GM19467 (cell line): ENCODE measurements around the gene MTRFR.
A peak's percentile ranks its signal among the peaks of the same experiment; 100 is the strongest.

ENCODE experiments used
- ATAC-seq: cut with Tn5 transposase; IDR thresholded peaks from one replicate; pipeline ENCODE4 v1.9.1; 2021; ENCODE audit warnings: mild to moderate bottlenecking, moderate library complexity; ENCODE audit not compliant: unreplicated experiment

Gene MTRFR

DNA sequence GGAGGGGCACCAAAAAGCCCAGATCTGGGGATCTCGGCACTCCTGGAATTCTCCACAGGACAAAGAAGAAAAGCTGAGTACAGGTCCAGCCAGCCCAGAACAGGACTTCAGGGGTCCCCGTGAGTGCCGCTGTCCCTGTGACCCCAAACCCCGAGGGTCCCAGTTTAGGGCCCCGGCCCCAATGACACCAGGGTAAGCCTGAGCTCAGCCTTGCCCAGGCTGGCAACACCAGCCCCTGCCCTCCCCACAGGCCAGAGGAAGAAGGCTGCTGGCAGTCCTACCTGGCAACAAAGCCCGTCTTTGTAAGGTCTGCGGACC lies 36.6 kb downstream of the MTRFR start:
- no peak for ATAC-seq

DNA sequence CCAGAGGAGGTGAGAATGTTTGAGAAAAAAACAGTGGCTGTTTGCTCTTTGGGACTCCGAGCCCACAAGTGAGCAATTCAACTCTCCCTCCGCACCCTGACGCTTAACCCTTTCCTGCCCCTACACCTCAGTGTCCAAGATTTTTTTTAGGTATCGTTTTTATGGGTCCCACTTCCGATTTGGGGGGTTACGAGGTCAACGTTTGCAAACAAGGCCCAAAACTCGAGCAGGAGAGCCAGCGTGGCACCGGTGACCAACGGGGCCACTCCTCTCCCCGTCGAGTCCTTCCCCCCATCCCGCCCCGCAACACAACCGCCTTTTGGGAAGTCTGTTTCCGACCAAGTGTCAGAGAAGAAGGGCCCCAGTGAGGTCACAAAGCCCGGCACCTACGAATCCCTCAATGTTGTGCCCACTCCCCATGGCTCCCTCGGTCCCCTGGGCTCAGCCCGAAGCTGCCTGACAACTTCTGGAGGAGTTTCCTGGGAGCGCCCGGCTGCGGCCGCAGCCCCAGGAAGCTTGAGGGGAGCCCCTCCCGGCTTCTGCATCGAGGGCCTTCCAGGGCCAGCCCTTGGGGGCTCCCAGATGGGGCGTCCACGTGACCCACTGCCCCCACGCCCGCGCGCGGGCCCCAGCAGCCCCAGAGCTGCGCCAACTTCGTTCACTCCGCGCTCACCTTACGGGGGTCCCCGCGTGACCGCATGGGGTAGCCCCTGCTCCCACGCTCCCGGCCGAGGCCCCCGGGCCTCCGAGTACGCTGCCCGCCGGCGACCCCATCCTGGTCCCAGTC lies 37.2 kb downstream of the MTRFR start:
- no peak for ATAC-seq

DNA sequence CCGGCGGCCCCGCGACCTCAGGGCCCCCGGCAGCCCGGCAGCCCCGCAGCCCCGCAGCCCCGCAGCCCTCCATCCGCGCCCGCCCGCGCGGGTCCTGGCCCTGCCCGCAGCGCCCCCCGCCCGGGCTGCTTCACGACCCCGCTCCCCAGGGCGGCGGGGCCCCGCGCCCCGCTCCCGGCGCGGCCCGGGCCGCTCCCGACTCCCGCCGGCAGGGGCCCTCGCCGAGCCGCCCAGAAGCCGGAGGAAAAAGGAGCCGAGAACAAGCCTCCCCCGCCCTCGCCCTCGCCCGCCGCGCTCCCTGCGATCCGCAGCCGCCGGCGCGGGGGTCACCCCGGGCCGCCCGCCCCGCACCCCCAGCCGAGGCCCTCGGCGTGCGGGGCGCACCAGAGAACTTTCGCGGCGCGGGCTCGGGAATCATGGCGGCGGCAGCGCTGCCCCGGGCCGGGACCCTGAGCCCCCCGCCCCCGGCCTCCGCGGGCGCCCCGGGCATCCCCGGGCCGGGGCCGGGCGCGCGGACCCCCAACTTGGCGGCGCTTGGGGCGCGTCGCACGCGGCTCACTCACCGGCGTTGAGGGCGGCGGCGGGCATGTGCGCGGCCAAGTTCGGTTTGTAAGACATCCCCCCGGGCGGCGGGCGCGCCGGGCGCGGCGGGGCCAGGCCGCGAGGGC lies 37.9 kb downstream of the MTRFR start:
- peak; percentile 56 for ATAC-seq

DNA sequence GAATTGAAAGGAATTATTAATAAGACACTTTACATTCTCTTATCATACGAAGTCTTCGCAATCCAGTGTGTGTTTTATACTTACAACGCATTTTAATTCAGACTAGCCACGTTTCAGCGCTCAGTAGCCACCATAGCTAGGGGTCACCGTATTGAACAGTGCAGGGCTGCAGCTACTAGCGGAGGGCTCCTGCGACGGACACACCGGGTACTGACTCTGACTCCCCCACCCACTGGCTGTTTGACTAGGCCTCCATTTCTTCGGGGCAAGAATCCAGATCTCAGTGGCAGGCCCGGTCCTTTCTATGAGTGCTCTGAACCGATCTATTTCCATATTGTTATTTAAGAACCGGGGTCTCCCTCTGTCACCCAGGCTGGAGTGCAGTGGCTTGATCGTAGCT lies 39.9 kb downstream of the MTRFR start:
- no peak for ATAC-seq

DNA sequence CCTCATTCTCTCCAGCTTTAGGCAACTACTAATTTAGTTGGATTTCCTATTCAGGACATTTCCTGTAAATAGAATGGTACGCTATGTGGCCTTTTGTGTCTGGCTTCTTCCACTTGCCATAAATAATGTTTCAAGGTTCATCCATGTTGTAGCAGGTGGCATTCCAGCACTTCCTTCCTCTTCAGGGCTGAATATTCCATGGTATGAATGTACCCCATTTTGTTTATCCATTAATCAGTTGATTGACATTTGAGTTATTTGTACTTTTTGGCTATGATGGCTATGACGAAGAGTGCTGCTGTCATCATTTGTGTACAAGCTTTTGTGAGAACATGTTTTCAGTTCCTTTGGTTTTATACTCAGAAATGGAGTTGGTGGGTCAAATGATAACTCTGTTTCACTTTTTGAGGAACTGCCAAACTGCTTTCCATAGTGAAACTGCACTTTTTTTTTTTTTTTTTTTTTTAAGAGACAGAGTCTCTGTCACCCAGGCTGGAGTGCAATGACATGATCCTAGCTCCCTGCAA lies 44.9 kb downstream of the MTRFR start:
- no peak for ATAC-seq

DNA sequence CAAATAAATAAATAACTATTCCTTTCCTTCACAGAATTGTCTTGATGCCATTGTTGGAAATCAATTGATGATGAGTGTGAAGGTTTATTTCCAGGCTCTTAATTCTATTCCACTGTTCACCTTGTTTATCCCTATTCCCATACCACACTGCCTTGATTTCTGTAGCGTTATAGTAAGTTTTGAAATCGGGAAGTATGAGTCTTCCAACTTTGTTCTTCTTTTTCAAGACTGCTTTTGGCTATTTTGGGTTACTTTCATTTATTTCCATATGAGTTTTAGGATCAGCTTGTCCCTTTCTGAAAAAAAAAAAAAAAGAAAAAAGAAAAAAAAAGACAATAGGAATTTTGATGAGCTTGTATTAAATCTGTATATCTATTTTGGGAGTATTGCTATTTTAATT lies 47.7 kb downstream of the MTRFR start:
- no peak for ATAC-seq

DNA sequence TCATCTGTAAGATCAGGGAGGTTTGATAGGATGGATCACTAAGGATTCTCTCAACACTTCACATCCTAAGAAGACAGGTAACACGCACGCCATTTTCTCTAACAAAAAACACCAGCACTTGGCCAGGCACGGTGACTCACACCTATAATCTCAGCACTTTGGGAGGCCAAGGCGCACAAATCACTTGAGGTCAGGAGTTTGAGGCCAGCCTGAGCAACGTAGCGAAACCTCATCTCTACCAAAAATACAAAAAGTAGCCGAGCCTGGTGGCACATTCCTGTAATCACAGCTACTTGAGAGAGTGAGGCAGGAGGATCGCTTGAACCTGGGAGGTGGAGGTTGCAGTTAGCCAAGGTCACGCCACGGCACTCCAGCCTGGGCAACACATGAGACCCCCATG lies 48.9 kb downstream of the MTRFR start:
- no peak for ATAC-seq

DNA sequence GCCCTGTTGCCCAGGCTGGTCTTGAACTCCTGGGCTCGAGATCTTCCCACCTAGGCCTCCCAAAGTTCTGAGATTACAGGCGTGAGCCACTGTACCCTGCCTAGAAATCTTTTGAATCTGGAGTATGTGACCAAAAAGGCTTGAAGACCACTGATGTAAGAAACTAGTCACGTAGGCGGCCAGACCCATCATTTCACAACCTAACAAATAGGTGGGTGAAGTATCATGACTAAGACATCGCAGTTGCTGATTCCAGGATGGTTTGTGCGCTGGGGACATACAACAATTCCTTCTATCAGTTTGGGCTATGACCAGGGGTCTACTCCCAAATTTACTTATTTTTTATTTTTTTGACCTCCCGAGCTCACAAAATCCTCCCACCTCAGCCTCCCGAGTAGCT lies 50.2 kb downstream of the MTRFR start:
- ATAC-seq = no peak

DNA sequence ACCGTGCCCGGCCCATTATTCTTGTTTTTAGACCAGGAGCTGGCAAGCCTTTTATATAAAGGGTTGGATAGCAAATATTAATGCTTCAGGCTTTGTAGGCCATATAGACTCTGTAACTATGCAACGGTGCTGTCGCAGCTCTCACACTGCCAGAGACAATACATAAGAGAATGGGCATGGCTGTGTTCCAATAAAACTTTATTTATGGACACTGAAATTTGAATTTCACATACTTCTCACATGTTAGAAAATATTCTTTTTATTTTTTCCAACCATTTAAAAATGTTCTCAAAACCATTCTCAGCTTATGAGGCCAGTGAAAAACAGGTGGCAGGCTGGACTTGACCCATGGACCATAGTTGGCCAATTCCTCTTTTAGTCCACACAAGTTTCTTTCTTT lies 51.4 kb downstream of the MTRFR start:
- no peak for ATAC-seq

DNA sequence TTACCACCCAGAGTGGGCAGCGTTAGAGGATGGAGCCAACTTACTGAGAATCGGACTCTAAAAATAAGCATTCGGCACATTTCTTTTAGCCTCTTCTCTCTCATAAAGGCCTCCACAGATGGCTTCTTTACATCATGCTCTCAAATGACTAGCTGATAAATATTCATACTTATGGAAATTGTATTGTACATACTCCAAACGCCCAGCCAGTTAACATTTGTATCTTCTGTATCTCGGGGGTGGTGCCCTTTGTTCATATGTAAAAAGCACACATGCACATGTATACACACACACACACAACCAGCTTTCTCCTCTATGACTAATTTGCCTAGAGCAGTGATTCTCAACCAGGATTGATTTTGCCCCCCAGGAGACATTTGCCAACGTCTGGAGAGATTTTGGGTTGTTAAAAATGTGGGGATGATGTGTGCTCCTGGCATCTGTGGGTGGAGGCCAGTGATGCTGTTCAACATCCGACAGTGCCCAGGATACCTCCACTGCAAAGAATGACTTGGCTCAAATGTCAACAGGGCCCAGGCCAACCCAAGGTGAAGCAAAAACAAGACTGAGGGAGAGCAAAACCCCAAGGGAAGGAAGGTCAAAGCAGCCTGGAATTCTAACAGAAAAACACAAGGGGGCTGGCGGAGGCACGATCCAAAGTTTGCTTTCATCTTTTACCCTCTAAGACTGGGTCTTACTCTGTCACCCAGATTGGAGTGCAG lies 53.6 kb downstream of the MTRFR start:
- ATAC-seq = no peak

DNA sequence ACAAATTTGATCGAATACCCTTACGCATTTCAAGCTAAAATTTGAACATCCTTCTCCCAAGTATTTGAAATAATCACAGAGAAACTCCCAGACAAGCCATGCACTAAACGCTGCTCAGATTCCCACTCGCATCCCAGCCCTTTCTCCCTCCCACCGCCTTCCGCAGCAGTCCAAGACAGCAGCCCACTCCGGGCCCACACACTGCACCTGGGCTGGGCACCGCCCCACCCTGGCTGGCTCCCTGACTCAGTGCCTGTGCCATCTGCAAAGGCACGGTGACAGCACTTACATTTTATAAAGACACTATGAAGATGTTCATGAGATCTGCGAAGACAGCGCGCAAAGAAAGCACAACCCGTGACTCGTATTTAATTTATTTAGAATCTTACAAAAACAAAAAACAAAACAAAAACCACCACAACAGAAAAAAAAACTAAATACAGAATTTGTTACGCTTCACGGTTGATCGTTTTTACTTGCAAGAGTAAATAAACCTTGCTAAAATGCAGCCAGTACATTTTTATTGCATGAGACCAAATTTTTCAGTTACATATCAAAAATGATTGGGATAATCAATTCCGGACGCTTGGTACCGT lies 55.6 kb downstream of the MTRFR start:
- no peak for ATAC-seq

DNA sequence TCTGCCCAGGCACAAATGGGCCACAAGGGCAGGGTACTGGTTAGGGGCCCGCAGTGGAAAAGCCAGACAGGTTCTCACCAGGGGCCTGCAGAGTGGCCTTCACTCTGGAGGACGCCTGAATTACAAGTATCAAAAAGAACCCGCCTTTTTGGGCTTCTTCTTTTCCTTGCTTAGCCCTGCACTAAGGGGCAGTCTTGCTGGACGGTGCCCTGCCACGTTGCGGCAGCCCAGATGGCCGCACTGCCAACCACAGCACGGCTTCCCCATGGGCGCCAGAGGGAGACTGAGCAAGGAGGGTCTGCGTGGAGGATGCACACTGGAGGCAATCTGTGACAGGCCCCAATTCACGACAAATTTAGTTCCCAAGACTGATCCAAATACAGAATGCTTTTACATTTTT lies 56.7 kb downstream of the MTRFR start:
- ATAC-seq = no peak

DNA sequence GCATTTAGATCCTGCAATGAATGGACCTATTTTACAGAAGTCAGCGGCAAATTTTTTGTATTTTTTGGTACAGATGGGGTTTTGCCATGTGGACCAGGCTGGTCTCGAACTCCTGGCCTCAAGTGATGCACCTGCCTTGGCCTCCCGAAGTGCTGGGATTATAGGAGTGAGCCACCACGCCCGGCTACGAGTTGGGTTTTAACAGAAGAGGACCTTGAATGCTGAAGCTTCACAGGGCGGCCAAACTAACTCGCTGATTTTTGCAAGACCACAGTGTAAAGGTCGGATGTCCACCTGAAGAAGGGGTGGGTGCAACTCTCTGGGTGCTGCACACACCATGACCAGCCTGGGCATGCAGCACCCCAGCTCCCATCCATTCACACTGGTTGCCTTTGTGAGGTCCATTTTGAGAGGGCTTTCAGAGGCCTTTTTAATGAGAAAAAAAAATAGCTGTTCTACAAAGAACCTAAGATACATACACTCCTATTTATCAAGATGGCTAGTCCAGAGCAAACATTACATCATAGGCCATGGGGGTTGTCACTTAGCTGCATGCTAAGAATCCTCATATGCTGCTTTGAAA lies 60.0 kb downstream of the MTRFR start:
- ATAC-seq = no peak

DNA sequence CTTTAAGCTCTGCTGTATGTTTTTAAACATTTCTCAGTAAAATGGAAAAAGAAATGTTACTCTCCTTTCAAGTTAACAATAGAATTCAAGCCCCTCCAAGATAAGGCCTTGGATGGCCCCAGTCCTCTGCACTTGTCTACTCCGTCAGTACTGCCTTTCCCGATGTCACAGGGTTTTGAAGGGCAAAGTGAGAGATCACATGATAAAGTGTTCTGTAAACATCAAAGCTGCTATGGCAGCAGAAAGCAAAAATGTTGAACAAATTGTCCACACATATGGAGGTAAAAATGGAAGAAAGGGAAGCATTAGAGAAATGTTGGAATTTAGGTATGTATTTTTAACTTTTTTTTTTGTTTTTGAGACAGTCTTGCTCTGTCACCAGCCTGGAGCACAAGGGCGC lies 71.9 kb downstream of the MTRFR start:
- no peak for ATAC-seq

DNA sequence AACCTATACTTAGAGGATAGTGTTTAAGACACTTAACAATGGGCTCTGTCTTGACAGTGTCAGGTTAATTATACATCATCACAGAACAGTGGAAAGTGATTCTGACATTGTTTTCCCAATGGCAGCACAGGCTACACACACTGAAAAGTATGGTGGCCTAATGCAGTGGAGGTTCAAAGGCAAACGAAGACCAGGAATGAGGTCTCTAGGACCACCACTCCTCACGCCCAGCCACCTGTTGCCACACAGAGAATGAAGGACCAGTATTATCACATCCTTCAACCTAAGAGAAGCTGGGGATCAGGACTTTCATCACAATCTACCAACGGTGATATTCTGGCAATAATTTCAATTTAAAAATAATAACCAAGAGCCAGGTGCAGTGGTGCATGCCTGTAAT lies 73.0 kb downstream of the MTRFR start:
- ATAC-seq = no peak
